Activated CD8-positive, alpha-beta memory T cell treated with anti-CD3 and anti-CD28 coated beads, Interleukin-2, amount 50 U/mL, for 1 hour (primary cell): Measurements from ENCODE around the gene R3HDM1.
"Not testable (repeated sequence)": the region's sequence is repeated elsewhere in the genome, so short reads cannot be mapped to it uniquely, and the experiment has no call there.

Experiments
- DNase-seq: peaks from one replicate; pipeline ENCODE4 v3.0.0-alpha.2; 2020; ENCODE audit errors: extremely low read depth

The R3HDM1 gene

GRCh38 chr2:135709992-135710391 lies 178.7 kb downstream of the R3HDM1 start:
- DNase-seq = peak; percentile 12

- not testable (repeated sequence) for DNase-seq
Observed at GRCh38 chr2:135715086-135715485, 183.8 kb downstream of the R3HDM1 start.

DNA sequence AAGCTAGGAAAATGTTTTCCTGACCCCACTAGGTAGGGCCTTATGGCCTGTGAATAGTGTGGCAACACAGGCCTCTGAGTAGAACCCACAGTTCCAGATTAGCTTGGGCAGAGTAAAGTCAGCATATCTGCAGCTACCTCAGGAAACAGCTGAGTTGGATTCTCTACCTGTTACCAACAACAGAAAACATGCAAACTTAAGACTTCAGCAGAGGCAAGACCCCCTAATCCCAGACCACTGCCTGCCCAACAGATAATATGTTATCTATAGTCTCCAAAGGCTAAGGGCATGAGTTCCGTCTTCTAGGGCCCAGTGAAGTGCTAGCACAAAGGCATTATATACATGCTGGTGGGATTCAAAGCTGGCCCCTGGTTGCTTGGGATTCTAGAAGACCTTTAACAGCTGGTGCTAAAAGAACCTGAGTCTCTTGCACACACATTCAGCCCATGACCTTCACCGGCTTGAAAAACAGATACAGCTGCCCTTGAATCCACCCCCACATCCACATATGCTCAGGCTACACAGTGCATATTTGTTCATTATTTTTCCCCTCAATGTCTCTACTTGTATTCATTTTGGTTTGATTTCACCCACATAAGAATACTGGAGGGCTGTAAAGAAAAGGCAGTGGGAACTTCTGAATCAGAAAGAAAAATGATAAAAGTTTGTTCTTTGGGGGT lies 196.9 kb downstream of the R3HDM1 start:
- no peak for DNase-seq

- no peak for DNase-seq
Observed at GRCh38 chr2:135732561-135732960, 201.3 kb downstream of the R3HDM1 start.

GRCh38 chr2:135733045-135733444 lies 201.8 kb downstream of the R3HDM1 start:
- DNase-seq = no peak

DNA sequence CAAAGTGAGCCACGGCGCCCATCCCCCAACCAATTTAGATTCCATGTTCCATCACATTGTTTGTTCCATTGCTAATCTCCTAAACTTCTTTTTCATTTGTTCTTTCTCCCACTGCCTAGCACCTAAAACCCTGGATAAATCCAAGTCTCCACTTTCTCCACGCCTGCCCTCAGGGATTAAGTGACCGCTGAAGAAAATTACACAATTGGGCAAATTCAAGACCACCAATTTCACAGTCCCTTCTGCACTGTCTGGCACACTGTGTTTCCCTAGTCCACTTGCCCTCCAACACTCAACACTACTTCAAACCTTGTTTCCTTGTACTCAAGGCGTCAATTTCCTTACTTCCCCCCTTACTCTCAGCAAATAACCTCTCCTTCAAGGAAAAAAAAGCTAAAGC lies 205.3 kb downstream of the R3HDM1 start:
- DNase-seq = no peak

DNA sequence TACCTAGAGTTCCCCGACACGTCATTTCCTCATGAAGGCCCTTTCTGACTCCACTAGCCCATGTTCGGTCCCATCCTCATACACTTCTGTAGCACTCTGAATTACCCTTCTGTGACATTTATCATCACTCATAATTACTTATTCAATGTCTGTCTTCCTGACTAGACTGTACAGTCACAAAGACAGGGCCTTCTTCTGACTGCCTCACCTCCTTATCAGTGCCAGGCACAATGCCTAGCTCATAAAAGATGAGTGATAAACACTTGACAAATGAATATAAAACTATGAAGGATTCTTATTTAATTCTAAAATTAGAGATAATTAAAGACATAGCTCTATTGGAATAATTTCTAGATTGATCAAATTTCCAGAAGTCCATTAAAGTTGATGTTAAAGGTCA lies 208.9 kb downstream of the R3HDM1 start:
- DNase-seq = no peak

- no peak for DNase-seq
Observed at GRCh38 chr2:135741043-135741394, 209.7 kb downstream of the R3HDM1 start.

DNA sequence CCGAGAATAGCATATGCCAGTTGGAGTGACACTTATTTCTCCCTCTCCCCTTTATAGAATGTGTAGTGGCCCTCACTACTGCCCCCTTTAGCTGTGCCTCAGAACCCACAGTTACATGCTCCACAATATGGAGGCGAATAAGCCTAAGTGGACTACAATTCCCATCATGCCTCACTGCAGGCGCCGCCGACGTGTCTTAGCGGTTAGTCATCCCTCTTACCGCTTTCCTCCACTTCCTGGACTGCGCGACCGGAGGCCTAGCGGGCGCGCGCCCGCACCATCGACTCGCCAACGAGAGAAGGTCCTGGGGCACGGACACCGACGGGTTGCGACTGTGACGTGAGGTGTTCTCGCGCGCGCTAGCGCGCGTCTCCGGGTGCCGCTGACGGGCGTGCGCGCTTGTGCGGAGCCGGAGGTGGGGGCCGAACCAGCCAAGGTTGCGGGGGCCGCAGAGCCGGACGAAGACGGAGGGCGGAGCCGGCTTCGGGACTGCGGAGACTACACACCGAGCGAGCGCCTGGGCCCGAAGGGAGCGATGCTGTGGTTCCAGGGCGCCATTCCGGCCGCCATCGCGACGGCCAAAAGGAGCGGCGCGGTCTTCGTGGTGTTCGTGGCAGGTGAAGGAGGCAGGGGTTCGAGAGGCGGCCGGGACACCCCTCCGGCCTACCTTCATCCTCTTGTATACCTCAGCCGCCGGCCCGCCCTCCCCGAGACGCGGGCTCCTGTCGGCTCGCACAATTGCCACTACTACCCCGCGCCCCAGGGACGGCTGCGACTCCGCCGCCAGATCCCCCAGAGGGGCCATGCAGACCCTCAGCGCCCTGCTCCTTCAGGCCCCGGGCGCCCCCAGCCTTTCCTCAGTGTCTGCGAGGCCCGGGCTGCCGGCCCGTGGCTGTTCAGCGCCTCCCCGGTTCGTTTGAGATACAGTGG lies 210.4 kb downstream of the R3HDM1 start, which contains the start of gene UBXN4:
Gene UBXN4, plus strand, starts transcription at position 461 of the 930 bp plus-strand sequence. Its CDS starts 75 bp downstream, at position 536.
- DNase-seq = peak; percentile 75

DNA sequence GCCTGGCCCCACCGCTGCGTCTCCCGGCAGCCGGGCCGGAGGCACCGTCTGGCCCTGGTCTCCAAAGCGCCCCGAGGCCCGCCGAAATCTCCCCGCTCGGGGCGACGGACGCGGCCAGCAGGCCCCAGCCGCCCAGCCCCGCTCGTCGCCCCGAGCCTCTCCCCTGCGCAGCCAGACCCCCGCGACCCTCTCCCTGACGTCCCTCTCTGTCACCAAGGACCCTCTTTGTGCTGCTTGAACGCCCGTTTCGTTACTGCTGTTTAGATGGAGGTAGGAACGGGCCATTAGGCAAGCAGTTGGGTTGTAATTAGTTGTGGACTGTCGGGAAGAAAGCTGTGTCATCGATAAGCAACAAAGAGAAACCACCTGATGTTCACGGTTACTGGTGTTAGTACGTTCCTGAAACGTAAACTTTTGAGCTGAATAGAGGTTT lies 211.1 kb downstream of the R3HDM1 start:
- no peak for DNase-seq

DNA sequence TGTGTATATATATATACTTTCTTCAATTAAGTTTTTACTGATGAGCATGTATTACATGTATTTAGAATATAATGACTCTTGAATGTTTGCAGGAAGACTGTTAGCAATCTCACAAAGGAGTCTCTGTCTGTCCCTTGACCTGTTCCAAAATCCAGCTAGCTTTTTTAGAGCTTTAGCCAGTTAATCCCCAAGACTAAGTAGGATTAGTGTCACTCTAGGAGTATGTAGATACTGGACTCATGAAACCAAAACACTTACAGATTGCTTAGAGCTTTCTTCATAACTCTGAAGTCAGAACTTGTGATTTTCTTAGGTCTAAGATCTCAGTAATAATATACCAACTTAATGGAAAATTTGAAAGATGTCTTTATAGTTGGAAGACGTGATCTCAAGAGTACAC lies 212.6 kb downstream of the R3HDM1 start:
- no peak for DNase-seq

DNA sequence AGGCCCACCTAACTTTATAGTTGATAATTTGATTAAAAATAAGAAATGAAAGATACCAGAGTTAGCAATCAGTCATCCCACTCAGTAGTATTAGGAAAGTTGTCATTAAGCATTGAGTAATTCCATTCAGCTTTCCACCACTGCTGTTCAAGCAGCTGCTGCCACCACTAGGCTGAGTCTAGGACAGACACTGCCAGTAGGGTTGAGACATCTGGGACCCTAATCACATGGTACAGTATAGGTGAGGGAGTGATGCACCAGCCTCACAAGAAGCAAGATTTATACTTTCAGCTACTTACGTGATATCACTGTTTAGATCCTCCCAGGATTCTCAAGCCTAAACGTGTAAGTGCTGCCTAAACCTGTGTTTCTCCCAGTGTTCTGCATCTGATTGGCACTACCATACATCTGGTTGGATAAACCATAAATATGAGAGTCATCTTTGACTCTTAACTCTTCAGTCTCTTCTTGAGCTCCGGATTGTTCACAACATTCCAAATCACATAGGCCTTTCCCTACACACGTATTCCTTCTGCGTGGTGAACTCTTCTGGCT lies 213.6 kb downstream of the R3HDM1 start:
- DNase-seq = no peak

DNA sequence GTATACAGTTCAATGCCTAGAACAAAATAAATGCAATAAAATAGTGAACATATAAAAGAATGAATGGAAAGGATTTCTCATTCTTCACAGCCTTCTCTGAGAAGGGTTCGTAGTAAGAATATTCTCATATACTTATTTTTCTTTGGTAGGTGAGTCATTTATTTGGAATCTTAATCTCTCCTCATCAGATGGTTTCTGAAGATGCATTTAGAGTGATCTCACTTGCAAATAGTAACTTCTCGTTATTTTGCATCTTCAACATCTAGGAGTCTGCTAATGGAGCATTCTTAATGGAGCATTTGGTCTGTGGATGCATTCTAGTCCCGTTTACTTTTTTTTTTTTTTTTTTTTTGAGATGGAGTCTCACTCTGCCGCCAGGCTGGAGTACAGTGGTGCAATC lies 214.3 kb downstream of the R3HDM1 start:
- no peak for DNase-seq

- DNase-seq = no peak
Observed at GRCh38 chr2:135755573-135755972, 224.3 kb downstream of the R3HDM1 start.

- no peak for DNase-seq
Observed at GRCh38 chr2:135756692-135757091, 225.4 kb downstream of the R3HDM1 start.

DNA sequence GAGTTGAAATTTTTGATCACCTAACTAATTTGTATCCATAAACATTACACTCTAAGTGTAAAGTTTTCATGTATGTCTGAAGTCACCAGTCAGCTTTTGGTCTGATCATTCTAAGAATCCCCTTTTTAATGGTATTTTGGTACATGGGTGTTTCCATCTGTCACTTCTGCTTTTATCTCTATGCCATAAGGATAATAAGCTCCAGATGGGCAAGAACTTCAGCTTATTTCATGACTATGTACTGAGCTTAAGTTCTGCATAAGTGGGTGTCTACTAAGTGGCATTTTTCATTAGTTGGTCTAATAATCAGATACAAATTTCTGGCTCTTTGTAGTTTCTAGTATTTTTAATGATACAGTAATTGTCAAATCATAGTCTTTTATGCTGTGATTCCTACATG lies 230.7 kb downstream of the R3HDM1 start:
- DNase-seq = no peak

DNA sequence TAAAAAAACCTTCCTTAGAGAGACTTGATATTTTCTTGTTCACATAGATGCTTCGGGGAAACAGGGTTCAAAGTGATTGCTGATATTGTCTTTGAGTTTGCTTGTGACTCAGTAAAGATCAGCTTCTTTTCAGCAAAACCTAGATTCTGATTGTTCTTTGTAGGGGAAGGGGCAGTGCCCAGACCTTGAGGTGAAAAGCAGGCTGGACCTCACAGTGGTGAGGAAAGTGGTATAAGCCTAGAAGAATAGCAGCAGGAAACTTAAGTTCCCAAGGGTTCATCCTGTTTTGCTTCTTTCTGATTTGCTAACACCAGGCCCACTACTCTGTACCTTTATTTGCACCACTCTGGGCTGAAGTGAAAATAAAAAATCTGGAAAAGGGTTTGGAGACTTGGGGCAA lies 231.2 kb downstream of the R3HDM1 start:
- DNase-seq = no peak

GRCh38 chr2:135768863-135769262 lies 237.6 kb downstream of the R3HDM1 start:
- no peak for DNase-seq

- no peak for DNase-seq
Observed at GRCh38 chr2:135773319-135773718, 242.0 kb downstream of the R3HDM1 start.

GRCh38 chr2:135773917-135774316 lies 242.6 kb downstream of the R3HDM1 start:
- no peak for DNase-seq
